Hypothalamus (tissue), 51 donors: ENCODE measurements around the gene DSCAM.

Experiments used
- DNase-seq, 51 donors: peaks; one replicate each; lab custom pipeline; 2025; lab: John Stamatoyannopoulos, UW

DSCAM gene

GRCh38 chr21:40099809-40100208 is 747.1 kb downstream of the DSCAM start:
- DNase-seq, result no peak

GRCh38 chr21:40095477-40095876 is 751.5 kb downstream of the DSCAM start:
- no peak for DNase-seq

GRCh38 chr21:40080385-40080784 is 766.6 kb downstream of the DSCAM start:
- no peak for DNase-seq

GRCh38 chr21:40074710-40075109 is 772.2 kb downstream of the DSCAM start:
- DNase-seq, result no peak

GRCh38 chr21:40074198-40074597 is 772.8 kb downstream of the DSCAM start:
- no peak for DNase-seq

GRCh38 chr21:40073642-40074041 is 773.3 kb downstream of the DSCAM start:
- no peak for DNase-seq

- DNase-seq, result no peak
These were observed 776.1 kb downstream of the DSCAM start for GRCh38 chr21:40070871-40071270.

- DNase-seq, result peak in 1 of 51 donors; percentile 19
These were observed 779.2 kb downstream of the DSCAM start for GRCh38 chr21:40067751-40068150.

- no peak for DNase-seq
These were observed 780.7 kb downstream of the DSCAM start for GRCh38 chr21:40066221-40066620.

GRCh38 chr21:40060083-40060677 is 786.8 kb downstream of the DSCAM start:
- no peak for DNase-seq

GRCh38 chr21:40057331-40057730 is 789.6 kb downstream of the DSCAM start:
- peak in 2 of 51 donors; percentile 5 to 19 for DNase-seq

GRCh38 chr21:40056031-40056430 is 790.9 kb downstream of the DSCAM start:
- no peak for DNase-seq

GRCh38 chr21:40054403-40054802 is 792.6 kb downstream of the DSCAM start:
- DNase-seq, result peak in 5 of 51 donors; percentile 5 to 31 (median 18)

- DNase-seq, result peak in 36 of 51 donors; percentile 8 to 80 (median 56)
These were observed 794.0 kb downstream of the DSCAM start for GRCh38 chr21:40053007-40053406.

GRCh38 chr21:40052276-40052675 is 794.7 kb downstream of the DSCAM start:
- DNase-seq, result no peak

- no peak for DNase-seq
These were observed 795.2 kb downstream of the DSCAM start for GRCh38 chr21:40051801-40052200.

GRCh38 chr21:40049931-40050290 is 797.0 kb downstream of the DSCAM start:
- DNase-seq, result no peak

- peak in 3 of 51 donors; percentile 4 to 58 (median 25) for DNase-seq
These were observed 797.7 kb downstream of the DSCAM start for GRCh38 chr21:40049031-40049930.

- no peak for DNase-seq
These were observed 798.8 kb downstream of the DSCAM start for GRCh38 chr21:40047993-40048730.

GRCh38 chr21:40047211-40047610 is 799.7 kb downstream of the DSCAM start:
- no peak for DNase-seq

- no peak for DNase-seq
These were observed 803.1 kb downstream of the DSCAM start for GRCh38 chr21:40043866-40044265.
